Measurements from ENCODE around the gene GOSR1. TPM values are rescaled to one million over a fixed set of nuclear protein-coding genes. Genes with fewer than 3 reads are reported as not detected.
"Not testable (repeated sequence)": the region's sequence is repeated elsewhere in the genome, so short reads cannot be mapped to it uniquely, and the experiment has no call there.

GOSR1 gene
- total RNA-seq, 2 donors from 2014 or later: 50.8 to 57.3 TPM

DNA sequence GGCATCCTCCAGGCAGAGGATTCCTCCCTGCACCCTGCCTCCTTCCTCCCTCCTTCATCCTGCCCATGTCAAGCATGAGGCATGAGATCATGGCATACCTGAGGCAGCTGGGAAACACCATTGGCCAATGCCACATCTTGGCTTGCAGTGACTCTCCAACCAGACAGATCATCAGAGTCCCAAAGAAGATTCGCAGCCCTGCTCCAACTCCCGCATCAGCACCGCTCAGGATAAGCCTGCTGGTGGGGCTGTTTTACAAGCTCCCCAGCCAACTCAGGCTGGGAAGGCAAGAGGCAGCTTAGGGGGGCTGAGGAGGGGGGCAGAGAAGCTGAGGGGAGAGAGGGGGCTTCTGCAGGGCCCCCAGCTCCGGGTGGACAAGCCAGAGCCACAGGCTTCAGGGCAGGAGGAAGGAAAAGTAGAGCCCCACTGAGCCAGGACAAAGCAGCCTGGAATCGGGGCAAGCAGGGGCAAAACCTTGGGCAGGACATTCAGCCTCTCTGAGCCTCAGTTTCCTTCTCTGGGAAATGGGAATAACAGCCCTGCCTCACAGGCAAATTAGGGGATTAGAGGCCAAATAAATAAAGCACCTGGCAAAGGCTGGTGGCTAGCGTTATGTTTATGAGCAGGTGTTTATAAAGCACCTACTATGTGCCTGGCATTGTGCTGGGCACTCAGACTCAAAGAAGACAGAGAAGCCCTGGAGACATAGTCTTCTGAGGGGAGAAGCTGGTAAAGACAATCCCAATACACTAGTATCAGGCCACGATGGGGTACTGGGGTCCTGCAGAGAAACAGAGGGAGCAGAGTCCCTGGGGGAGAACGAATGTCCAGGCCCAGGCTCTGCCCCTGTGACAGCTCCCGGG, 88.1 kb downstream of the GOSR1 start:
- WGBS, 2 experiments (ENCODE audit: insufficient coverage in 1 of 2, insufficient read length in 1 of 2): 82 to 96% methylated on average over 4 to 9 of the region's 9 CpGs

DNA sequence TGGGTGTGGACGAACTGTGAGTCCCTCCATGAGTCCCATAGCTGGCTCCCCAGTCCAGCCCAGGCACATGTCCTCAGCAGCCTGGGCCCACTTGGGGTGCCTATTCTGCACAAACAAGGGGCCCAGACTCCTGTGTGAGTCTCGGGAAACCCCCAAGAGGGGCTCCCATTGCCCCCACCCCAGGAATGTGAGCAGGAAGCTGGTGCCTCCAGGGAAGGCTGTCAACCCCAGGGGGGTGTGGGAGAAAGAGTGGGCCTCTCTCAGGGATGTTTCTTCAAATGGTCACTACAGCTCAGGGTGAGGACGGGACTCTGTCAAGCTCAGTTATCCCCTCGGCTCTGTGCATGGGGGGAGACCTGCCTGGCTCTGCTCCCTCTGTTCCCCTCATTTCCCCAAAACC, 88.9 kb downstream of the GOSR1 start:
- not testable (repeated sequence) for H3K36me3 Mint-ChIP-seq (ENCODE audit: low read depth); H3K9ac ChIP-seq (ENCODE audit: extremely low read depth, low read length, poor library complexity, severe bottlenecking); H3K27ac Mint-ChIP-seq; H3K4me3 Mint-ChIP-seq; H3K4me3 ChIP-seq (ENCODE audit: low read length); H3K36me3 ChIP-seq (ENCODE audit: control insufficient read depth, insufficient read depth, low read length); H3K27ac ChIP-seq (ENCODE audit: low read depth, low read length); H3K27me3 ChIP-seq (ENCODE audit: control insufficient read depth, insufficient read depth, low read length, poor library complexity, severe bottlenecking); H3K4me1 ChIP-seq (ENCODE audit: control insufficient read depth, insufficient read depth, low read length); H3K9me3 ChIP-seq (ENCODE audit: control insufficient read depth, low read length); H3K27me3 Mint-ChIP-seq (ENCODE audit: insufficient read depth); H3K9me3 Mint-ChIP-seq
- DNase-seq: peak; percentile 72
- 85% methylated on average over 3 to 4 of the region's 4 CpGs for WGBS, 2 experiments (ENCODE audit: insufficient coverage in 1 of 2, insufficient read length in 1 of 2)
- H3K4me1 Mint-ChIP-seq: peaks cover 19% of the 10 kb centered on the region

More for the DNA sequence above, 88.1 kb downstream of the GOSR1 start:
- no peak overlapping the region for H3K9ac ChIP-seq (ENCODE audit: extremely low read depth, low read length, poor library complexity, severe bottlenecking)
- Mint-ChIP-seq H3K9me3 (no peaks in the 10 kb centered on the region), H3K4me3 (no peak overlapping the region), H3K4me1 (peaks cover 19% of the 10 kb centered on the region), H3K36me3 (ENCODE audit: low read depth) (no peaks in the 10 kb centered on the region), H3K27me3 (ENCODE audit: insufficient read depth) (peaks cover 2% of the 10 kb centered on the region), H3K27ac (no peak overlapping the region)
- TF ChIP-seq, protein P1, sequence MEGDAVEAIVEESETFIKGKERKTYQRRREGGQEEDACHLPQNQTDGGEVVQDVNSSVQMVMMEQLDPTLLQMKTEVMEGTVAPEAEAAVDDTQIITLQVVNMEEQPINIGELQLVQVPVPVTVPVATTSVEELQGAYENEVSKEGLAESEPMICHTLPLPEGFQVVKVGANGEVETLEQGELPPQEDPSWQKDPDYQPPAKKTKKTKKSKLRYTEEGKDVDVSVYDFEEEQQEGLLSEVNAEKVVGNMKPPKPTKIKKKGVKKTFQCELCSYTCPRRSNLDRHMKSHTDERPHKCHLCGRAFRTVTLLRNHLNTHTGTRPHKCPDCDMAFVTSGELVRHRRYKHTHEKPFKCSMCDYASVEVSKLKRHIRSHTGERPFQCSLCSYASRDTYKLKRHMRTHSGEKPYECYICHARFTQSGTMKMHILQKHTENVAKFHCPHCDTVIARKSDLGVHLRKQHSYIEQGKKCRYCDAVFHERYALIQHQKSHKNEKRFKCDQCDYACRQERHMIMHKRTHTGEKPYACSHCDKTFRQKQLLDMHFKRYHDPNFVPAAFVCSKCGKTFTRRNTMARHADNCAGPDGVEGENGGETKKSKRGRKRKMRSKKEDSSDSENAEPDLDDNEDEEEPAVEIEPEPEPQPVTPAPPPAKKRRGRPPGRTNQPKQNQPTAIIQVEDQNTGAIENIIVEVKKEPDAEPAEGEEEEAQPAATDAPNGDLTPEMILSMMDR (conservative IDR thresholded peaks at IDR 0.05): peak; percentile 37
- H3K9me3 ChIP-seq (ENCODE audit: control insufficient read depth, low read length): no peaks in the 10 kb centered on the region
- no peaks in the 10 kb centered on the region for H3K27me3 ChIP-seq (ENCODE audit: control insufficient read depth, insufficient read depth, low read length, poor library complexity, severe bottlenecking)
- no peaks in the 10 kb centered on the region for H3K4me1 ChIP-seq (ENCODE audit: control insufficient read depth, insufficient read depth, low read length)
- H3K4me3 ChIP-seq (ENCODE audit: low read length): no peak overlapping the region
- H3K27ac ChIP-seq (ENCODE audit: low read depth, low read length): no peak overlapping the region
- no peaks in the 10 kb centered on the region for H3K36me3 ChIP-seq (ENCODE audit: control insufficient read depth, insufficient read depth, low read length)
- peak; percentile 88 for DNase-seq

DNA sequence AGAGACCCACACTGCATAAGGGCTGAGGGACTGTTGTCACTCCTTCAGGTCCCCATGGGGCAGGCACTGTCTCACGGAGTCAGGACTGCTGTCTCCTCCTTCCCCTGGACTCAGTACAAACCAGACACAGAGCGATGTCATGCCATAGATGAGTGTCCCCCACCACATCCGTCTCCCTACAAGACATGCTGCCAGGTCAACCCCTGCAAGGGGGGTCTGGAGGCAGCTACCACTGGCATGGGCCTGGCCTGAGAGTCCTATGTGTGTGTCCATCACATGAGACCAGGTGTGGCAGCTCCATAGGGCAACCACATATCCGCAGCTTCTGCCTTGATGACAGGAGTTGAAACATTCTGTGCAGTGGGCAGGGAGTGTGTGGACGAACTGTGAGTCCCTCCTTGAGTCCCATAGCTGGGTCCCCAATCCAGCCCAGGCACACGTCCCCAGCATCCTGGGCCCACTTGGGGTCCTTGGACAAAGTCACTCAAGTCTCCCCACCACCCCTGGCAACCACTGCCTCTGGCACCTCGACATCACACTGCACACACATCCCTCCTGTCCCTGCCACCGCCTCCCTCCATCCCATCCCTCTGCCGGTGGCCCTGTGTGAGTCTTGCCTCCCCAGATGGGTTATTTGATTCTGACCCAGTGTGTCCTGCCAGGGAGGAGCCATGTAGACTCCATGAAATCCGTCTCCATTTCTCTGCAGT, 89.5 kb downstream of the GOSR1 start:
- H3K9ac ChIP-seq (ENCODE audit: extremely low read depth, low read length, poor library complexity, severe bottlenecking); H3K4me1 ChIP-seq (ENCODE audit: control insufficient read depth, insufficient read depth, low read length); H3K36me3 Mint-ChIP-seq (ENCODE audit: low read depth); H3K9me3 Mint-ChIP-seq; H3K36me3 ChIP-seq (ENCODE audit: control insufficient read depth, insufficient read depth, low read length); H3K4me3 Mint-ChIP-seq; H3K27me3 Mint-ChIP-seq (ENCODE audit: insufficient read depth); H3K27ac ChIP-seq (ENCODE audit: low read depth, low read length); H3K27me3 ChIP-seq (ENCODE audit: control insufficient read depth, insufficient read depth, low read length, poor library complexity, severe bottlenecking); H3K9me3 ChIP-seq (ENCODE audit: control insufficient read depth, low read length); H3K4me3 ChIP-seq (ENCODE audit: low read length); H3K27ac Mint-ChIP-seq: not testable (repeated sequence)
- WGBS, 2 experiments (ENCODE audit: insufficient coverage in 1 of 2, insufficient read length in 1 of 2): 86 to 89% methylated on average over 8 to 10 of the region's 10 CpGs
- DNase-seq: peak; percentile 56
- H3K4me1 Mint-ChIP-seq: peaks cover 19% of the 10 kb centered on the region

All from endodermal cell (in vitro differentiated cells).